Measurements from ENCODE around the gene CDH13.

Gene CDH13

GRCh38 chr16:83797013-83797412, 1170.2 kb downstream of the CDH13 start:
- ATAC-seq: no peak

- ATAC-seq: no peak
Observed at GRCh38 chr16:83799336-83799735, 1172.6 kb downstream of the CDH13 start.

- no peak for ATAC-seq
Observed at GRCh38 chr16:83802135-83802534, 1175.4 kb downstream of the CDH13 start.

GRCh38 chr16:83802554-83803205, 1175.9 kb downstream of the CDH13 start:
- ATAC-seq: no peak

- ATAC-seq: no peak
Observed at GRCh38 chr16:83803811-83804210, 1177.0 kb downstream of the CDH13 start.

- ATAC-seq: no peak
Observed at GRCh38 chr16:83804366-83804765, 1177.6 kb downstream of the CDH13 start.

- no peak for ATAC-seq
Observed at GRCh38 chr16:83806036-83806435, 1179.3 kb downstream of the CDH13 start.

GRCh38 chr16:83806731-83807130, 1180.0 kb downstream of the CDH13 start:
- ATAC-seq: no peak

GRCh38 chr16:83807327-83807709, 1180.5 kb downstream of the CDH13 start:
- peak in 1 of 2 donors; percentile 2 for ATAC-seq

- ATAC-seq: peak; percentile 96 to 97
Observed at GRCh38 chr16:83807710-83808572, 1181.2 kb downstream of the CDH13 start, which contains the start of gene HSBP1. Gene HSBP1 (plus strand): TSS chr16:83807978. CDS start chr16:83808077, 99 bp downstream.

- no peak for ATAC-seq
Observed at GRCh38 chr16:83808573-83809014, 1181.8 kb downstream of the CDH13 start.

GRCh38 chr16:83809092-83809491, 1182.3 kb downstream of the CDH13 start:
- ATAC-seq: no peak

- no peak for ATAC-seq
Observed at GRCh38 chr16:83810901-83811300, 1184.1 kb downstream of the CDH13 start.

- ATAC-seq: no peak
Observed at GRCh38 chr16:83813823-83814658, 1187.3 kb downstream of the CDH13 start.

GRCh38 chr16:83814659-83814985, 1187.9 kb downstream of the CDH13 start:
- no peak for ATAC-seq

GRCh38 chr16:83817022-83817421, 1190.3 kb downstream of the CDH13 start:
- no peak for ATAC-seq

- no peak for ATAC-seq
Observed at GRCh38 chr16:83818276-83818675, 1191.5 kb downstream of the CDH13 start.

- ATAC-seq: no peak
Observed at GRCh38 chr16:83819361-83819760, 1192.6 kb downstream of the CDH13 start.

GRCh38 chr16:83826146-83826913, 1199.6 kb downstream of the CDH13 start:
- peak; percentile 86 to 90 for ATAC-seq

- no peak for ATAC-seq
Observed at GRCh38 chr16:83830091-83830768, 1203.5 kb downstream of the CDH13 start.

GRCh38 chr16:83830769-83831455, 1204.1 kb downstream of the CDH13 start:
- no peak for ATAC-seq

Data from activated CD4-positive, CD25-positive, alpha-beta regulatory T cell treated with anti-CD3 and anti-CD28 coated beads, Interleukin-2, amount 50 U/mL, for 24 hours (primary cell).